ENCODE data around the gene TBC1D5.
"Not testable (repeated sequence)": the region's sequence is repeated elsewhere in the genome, so short reads cannot be mapped to it uniquely, and the experiment has no call there.

Gene TBC1D5

GRCh38 chr3:17747174-17747889 lies 4.9 kb upstream of the TBC1D5 start:
- DNase-seq: no peak

GRCh38 chr3:17745894-17746293 lies 3.5 kb upstream of the TBC1D5 start:
- no peak for DNase-seq

- no peak for DNase-seq
Observed at GRCh38 chr3:17745301-17745700, 2.9 kb upstream of the TBC1D5 start.

- DNase-seq: no peak
Observed at GRCh38 chr3:17744693-17745092, 2.3 kb upstream of the TBC1D5 start.

- DNase-seq: no peak
Observed at GRCh38 chr3:17743658-17743995, 1.2 kb upstream of the TBC1D5 start.

GRCh38 chr3:17742880-17743657 lies 638 bp upstream of the TBC1D5 start:
- DNase-seq: no peak

GRCh38 chr3:17741621-17742101 lies 770 bp downstream of the TBC1D5 start:
- no peak for DNase-seq

GRCh38 chr3:17740721-17741141 lies 1.7 kb downstream of the TBC1D5 start:
- no peak for DNase-seq

- no peak for DNase-seq
Observed at GRCh38 chr3:17738921-17739320, 3.5 kb downstream of the TBC1D5 start.

GRCh38 chr3:17738219-17738618 lies 4.2 kb downstream of the TBC1D5 start:
- DNase-seq: no peak

- no peak for DNase-seq
Observed at GRCh38 chr3:17737591-17737990, 4.8 kb downstream of the TBC1D5 start.

GRCh38 chr3:17735362-17735761 lies 7.1 kb downstream of the TBC1D5 start:
- DNase-seq: not testable (repeated sequence)

- DNase-seq: no peak
Observed at GRCh38 chr3:17733768-17734167, 8.7 kb downstream of the TBC1D5 start.

- no peak for DNase-seq
Observed at GRCh38 chr3:17733215-17733614, 9.2 kb downstream of the TBC1D5 start.

- DNase-seq: peak; percentile 2
Observed at GRCh38 chr3:17730318-17730967, 12.0 kb downstream of the TBC1D5 start.

- no peak for DNase-seq
Observed at GRCh38 chr3:17726313-17726712, 16.1 kb downstream of the TBC1D5 start.

GRCh38 chr3:17725844-17726243 lies 16.6 kb downstream of the TBC1D5 start:
- DNase-seq: not testable (repeated sequence)

GRCh38 chr3:17724948-17725347 lies 17.5 kb downstream of the TBC1D5 start:
- DNase-seq: no peak

GRCh38 chr3:17724122-17724521 lies 18.3 kb downstream of the TBC1D5 start:
- no peak for DNase-seq

GRCh38 chr3:17717411-17717810 lies 25.0 kb downstream of the TBC1D5 start:
- DNase-seq: no peak

GRCh38 chr3:17714473-17714872 lies 28.0 kb downstream of the TBC1D5 start:
- DNase-seq: no peak

- no peak for DNase-seq
Observed at GRCh38 chr3:17709236-17709810, 33.1 kb downstream of the TBC1D5 start.

GRCh38 chr3:17707813-17708543 lies 34.5 kb downstream of the TBC1D5 start:
- DNase-seq: no peak

Data from DMS 273 treated with DMSO at 0.1 percent for 48 hours (cell line).